Esophagus squamous epithelium (tissue), 4 donors: ENCODE results near the gene PMEL.

Experiments used
- CTCF ChIP-seq, 6 experiments: fragments of 450-650 bp in 4 of 6; fragments of 200-600 bp in 2 of 6; sonication (generic) in 2 of 6; IDR thresholded peaks; one replicate each; pipeline ENCODE4 v1.5.1; 2016 to 2019; ENCODE audit warnings: antibody characterized with exemption in 6 of 6, mild to moderate bottlenecking in 4 of 6, moderate library complexity in 4 of 6
- POLR2A ChIP-seq, 4 donors: fragments of 450-650 bp; IDR thresholded peaks; one replicate each; pipeline ENCODE4 v1.6.1; 2017; ENCODE audit warnings: antibody characterized with exemption in 4 of 4, mild to moderate bottlenecking in 4 of 4, moderate library complexity in 3 of 4

- TF ChIP-seq POLR2A (IDR thresholded peaks at IDR 0.05) (no peak), CTCF (IDR thresholded peaks at IDR 0.05) (no peak)
Measured at GRCh38 chr12:55906056-55906455, 59.8 kb downstream of the PMEL start.
